Vagina (tissue), 2 donors: Measurements from ENCODE around the gene AGR2.

Experiments used
- CTCF ChIP-seq, 3 experiments: fragments of 450-650 bp in 2 of 3; fragments of 200-600 bp in 1 of 3; sonication (generic) in 1 of 3; IDR thresholded peaks; one replicate each; pipeline ENCODE4 v1.5.1; 2017 to 2019; ENCODE audit warnings: antibody characterized with exemption in 3 of 3, mild to moderate bottlenecking in 2 of 3, moderate library complexity in 2 of 3
- POLR2A ChIP-seq, 2 donors: fragments of 450-650 bp; IDR thresholded peaks; one replicate each; pipeline ENCODE4 v1.6.1; 2017; ENCODE audit warnings: antibody characterized with exemption in 2 of 2, mild to moderate bottlenecking in 2 of 2, moderate library complexity in 2 of 2

- TF ChIP-seq CTCF (IDR thresholded peaks at IDR 0.05) = no peak
- no peak for TF ChIP-seq POLR2A (IDR thresholded peaks at IDR 0.05)
Observed at GRCh38 chr7:16849296-16850148, 44.7 kb upstream of the AGR2 start.
